Measurements from ENCODE around the gene KDM1B.
A peak's percentile ranks its signal among the peaks of the same experiment; 100 is the strongest.

Gene KDM1B

DNA sequence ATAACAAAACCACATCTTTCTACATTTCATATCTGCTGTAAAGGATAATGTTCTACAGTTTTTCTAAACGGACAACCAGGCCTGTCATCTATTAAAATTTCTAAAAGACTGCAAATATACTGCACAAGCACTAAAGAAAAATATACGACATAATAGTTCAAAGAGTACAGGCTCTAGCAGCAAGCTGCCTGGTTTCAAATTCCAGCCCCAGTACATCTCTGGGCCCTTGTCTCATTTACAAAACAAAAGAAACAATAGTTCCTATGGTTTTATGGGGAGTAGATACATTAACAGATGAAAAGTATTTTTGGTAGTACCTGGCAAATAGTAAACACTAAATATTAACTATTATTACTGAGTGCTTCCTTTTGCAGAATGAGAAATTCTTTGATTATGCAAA is 85.0 kb downstream of the KDM1B start:
- DNase-seq, result no peak

GRCh38 chr6:18241208-18242038 is 86.2 kb downstream of the KDM1B start:
- no peak for DNase-seq

- DNase-seq, result no peak
These were observed 87.0 kb downstream of the KDM1B start for GRCh38 chr6:18242062-18242851.

- no peak for DNase-seq
These were observed 88.2 kb downstream of the KDM1B start for GRCh38 chr6:18243302-18243893.

DNA sequence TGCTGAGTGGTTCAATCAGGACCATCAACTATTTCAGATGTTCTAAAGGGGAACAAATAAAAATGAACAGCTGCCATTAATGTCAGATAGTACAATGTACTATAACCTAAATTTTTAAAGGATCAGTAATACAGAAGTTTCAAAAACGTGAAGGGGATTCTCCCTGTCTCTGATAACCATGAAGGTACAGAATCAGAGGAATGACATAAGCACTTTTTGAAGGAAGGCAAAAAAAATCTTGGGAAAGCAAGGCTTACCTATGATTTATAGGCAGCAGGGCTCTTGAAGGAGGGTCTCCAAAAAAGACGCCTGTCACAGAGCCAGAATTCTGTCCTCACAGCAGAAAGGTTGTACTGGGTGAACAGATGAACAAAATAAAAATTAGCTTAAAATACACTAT is 89.0 kb downstream of the KDM1B start:
- no peak for DNase-seq

DNA sequence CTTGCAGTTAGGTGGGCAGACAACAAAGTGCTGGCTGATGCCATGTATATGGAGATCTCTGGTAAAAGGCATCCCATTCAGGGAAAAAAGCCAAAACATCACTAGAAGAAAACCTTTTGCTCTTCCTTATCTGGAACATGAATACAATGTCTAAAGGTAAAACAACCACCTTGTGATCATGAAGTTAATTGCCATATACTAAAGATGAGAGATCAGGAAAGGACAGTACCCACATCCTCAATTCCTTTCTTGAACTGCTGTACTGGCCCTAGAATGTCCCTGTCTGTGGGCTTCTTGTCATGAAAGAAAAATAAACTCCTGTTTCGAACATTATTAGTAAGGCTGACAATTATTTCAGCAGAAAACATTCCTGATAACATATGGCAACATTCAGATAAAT is 89.9 kb downstream of the KDM1B start:
- no peak for DNase-seq

- DNase-seq, result peak; percentile 20
These were observed 90.4 kb downstream of the KDM1B start for GRCh38 chr6:18245642-18246041.

DNA sequence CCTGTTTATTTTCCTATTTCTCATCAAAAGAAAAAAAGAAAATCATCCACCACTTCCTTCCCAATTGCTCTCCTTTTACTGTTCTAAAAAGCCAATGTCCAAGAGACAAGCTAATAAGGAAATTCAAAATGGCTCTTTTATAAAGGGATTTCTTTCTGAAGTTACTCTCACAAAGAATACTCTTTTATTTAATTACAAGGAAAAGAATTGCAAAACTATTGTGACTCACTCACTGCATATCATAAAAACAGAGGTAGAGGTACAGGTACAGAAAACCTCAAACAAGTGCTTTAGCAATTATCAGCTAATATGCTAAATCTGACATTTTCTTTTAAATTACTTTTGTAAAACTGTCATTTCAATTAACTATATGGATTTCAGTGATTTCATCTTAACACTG is 91.0 kb downstream of the KDM1B start:
- DNase-seq, result no peak

DNA sequence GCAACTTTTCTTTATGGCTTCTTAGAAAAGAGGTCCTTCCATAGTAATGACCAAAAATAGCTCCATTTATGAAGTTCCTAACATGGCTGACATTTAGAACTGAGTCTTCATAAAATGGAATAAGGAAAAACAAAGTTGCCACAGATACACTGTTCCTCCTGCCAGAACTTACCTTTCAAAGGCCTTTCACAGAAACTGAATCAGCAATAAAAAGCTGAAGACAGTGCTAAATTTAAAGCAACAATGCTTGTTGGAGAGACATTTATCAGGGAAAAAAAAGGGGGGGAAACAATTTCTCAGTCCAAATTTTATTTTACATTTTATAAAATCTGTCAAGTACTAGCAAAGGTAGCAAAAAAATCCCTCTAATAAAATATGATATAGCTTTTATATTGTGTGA is 91.8 kb downstream of the KDM1B start:
- DNase-seq, result no peak

- DNase-seq, result no peak
These were observed 93.5 kb downstream of the KDM1B start for GRCh38 chr6:18248698-18249097.

GRCh38 chr6:18249271-18249670 is 94.0 kb downstream of the KDM1B start:
- no peak for DNase-seq

GRCh38 chr6:18253635-18254034 is 98.4 kb downstream of the KDM1B start:
- no peak for DNase-seq

GRCh38 chr6:18254793-18255192 is 99.6 kb downstream of the KDM1B start:
- DNase-seq, result no peak

DNA sequence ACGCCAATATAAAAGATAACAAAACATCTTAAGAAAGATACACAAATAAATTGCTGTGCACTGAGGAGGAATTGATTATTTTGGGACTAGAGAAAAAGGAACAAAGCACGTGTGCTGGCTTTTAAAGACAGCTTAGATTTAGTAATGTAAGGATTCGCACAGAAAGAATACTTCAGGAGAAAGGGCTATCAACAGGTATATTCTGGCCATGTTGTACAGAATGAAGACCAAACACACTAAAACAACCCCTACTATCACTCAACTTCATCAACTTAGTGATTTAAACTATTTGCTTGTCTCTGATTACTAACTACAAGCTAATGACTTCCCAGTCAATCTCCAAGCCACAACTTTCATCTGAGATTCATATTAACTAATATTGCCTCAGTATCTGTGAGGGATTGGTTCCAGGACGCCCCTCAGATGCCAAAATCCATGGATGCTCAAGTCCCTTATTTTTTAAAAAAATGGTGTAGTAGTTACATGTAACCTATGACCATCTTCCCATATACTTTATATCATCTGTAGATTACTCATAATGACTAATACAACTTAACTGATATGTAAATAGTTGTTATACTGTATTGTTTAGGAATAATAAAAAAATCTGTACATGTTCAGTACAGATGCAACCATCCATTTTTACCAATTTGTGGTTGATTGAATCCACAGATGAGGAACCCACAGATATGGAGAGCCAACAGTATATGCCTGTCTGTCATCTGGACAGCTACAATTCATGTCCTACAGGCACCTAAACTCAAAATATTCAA is 104.6 kb downstream of the KDM1B start:
- DNase-seq, result no peak

GRCh38 chr6:18260448-18261106 is 105.4 kb downstream of the KDM1B start:
- peak; percentile 10 for DNase-seq

DNA sequence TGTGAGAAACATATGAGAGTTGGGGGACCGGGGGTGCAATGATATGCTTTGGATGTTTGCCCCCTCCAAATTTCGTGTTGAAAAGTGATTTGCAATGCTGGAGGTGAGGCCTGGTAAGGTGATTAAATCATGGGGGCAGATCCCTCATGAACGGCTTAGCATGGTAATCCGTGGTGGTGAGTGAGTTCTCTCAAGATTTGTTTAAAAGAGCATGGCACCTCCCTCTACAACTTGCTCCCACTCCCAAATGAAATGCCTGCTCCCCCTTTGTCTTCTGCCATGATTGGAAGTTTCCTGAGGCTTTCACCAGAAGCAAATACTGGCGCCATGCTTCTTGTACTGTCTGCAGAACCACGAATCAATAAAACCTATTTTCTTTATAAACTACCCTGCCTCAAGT is 106.7 kb downstream of the KDM1B start:
- DNase-seq, result no peak

DNA sequence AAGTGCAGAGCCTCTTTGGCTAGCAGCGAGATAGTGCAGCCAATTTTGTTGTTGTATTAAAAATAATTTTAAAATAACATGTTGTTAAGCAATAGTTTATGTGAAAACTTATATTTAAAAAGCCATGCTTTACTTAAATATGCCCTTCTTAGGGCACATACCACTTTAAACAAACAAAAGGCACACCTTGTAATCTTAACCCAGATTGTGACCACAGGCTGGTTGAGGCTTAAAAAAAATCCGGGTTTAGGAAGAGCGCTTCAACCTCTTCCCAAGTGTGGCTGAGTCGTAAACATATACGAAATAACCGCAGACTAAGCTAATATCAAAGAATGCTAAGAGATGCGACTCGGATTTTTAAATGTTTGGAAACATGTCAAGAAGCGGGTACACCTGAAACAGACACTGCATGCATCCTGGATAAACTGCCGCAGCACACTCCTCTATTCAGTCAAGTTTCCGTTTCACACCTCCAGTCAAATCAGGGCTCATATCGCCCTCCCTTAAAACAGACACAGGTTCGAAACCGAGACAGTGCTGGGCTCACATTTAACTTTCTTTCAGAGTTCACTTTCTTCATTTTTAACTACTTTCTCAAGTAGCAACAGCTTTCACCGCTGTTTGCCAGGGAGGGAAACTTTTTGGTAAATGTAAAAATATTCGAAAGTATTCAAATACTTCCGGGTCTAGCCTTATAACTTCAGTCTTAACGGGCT is 107.6 kb downstream of the KDM1B start:
- peak; percentile 39 for DNase-seq

DNA sequence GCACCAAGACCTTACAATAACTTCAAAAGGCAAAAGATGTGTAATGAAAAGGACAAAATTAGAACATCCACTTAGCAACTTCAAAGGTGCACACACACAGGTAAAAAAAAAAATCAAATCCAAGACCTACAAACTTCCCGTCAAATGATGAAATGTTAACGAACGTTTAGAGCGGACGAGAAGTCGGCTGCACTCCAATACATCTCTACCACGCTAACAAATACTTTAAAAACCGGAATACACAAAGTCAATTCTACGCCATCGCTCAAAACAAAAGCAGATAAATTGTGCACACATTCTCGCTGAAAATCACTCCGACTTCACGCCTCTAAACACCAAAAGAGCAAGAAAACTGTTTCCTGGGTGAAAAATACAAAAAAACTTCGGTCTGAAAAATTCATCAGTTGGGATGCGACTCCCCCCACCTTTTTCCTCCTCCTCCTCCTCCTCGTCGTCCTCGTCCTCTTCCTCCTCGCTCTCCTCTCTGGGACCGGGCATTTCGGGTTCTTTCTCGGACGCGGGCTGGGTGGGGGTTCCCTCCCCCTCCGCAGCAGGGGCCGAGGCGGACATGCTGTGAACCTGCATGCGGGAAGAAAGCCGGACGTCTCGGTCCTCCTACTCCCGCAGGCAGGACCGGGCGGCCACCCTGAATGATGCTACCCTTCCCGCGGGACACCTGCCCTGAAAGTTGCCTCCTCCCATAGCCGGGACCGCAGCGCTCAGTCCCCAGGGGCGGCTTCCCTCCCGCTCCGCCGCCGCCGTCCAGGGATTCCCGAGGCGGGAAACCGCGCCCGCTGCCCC is 108.4 kb downstream of the KDM1B start:
- DNase-seq, result no peak

DNA sequence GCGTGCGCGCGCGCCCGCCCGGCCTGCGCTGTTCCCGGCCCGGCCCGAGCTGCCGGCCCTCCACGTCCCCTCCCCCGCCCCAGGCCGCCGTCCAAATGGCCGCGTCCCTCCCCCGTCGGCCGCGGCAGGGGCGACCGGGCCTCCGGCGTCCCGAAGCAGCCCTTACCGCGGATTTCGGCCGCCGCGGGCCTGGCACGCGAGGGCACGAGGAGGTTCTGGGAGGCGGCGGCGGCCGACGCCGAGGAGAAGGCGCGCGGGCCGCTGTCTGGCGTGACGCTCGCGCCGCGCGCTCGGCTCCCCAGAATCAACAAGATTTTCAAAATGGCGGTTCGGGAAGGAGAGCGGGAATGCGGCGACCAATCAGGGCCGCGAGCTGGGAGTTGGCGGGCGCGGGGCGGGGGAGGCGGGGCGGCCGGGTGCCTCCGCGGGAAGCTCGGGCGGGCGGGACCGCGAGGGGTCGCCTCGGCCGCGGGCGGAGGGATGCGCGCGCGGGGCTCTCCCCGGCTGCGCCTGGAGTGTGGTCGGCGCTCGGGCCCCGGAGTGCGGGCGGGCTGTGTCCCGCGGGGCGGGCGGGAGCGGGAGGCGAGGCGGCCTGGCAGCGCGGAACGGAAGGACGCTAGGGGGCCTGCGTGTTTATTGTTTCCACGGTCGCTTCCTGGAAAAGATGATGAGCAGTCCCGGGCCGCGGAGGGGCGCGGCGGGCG is 109.1 kb downstream of the KDM1B start, which contains the start of gene DEK:
Gene DEK, minus strand, starts transcription at position 312 of the 704 bp plus-strand sequence. CDS start 543 bp downstream, outside the sequence.
- peak; percentile 80 for DNase-seq

- no peak for DNase-seq
These were observed 109.7 kb downstream of the KDM1B start for GRCh38 chr6:18264923-18265377.

Measured in stimulated activated naive CD4-positive, alpha-beta T cell treated with Interleukin-2 at 50 U/mL for 16 hours (primary cell).